Stimulated activated CD8-positive, alpha-beta memory T cell treated with anti-CD3 and anti-CD28 coated beads, Interleukin-7, amount 100 ng/mL, for 48 hours (primary cell): ENCODE data around the gene FAM107B.
"Not testable (repeated sequence)": the region's sequence is repeated elsewhere in the genome, so short reads cannot be mapped to it uniquely, and the experiment has no call there.

Experiments used
- DNase-seq, 2 donors: peaks; one replicate each; pipeline ENCODE4 v3.0.0-alpha.2; 2020; ENCODE audit warnings: low read depth in 1 of 2; ENCODE audit errors: extremely low read depth in 1 of 2

FAM107B gene

DNA sequence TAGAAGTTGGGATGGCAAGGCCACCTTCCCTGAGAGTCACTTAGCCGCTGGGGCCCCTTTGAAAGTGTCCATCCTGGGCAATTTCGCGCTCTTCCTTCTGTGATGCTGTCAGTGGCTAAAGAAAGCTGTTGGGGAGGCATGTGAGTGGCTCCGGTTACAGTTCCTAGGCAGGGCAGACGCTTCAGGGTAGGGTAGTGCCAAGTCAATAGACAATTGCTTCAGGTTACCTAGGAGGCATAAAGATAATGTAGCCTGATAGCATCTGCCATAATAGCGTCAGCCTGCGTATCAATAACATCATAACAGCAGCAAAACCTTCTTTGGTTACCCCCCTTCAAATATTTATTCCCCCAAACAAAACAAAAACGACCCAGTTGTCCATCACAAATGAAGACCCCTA lies at the start of gene FAM107B:
TSS of gene FAM107B (minus strand) at position 101 of the 400 bp plus-strand sequence. CDS start 234 bp downstream, outside the sequence.
- DNase-seq, result no peak

- DNase-seq, result no peak
Observed at GRCh38 chr10:14823966-14824365, 49.3 kb upstream of the FAM107B start.

DNA sequence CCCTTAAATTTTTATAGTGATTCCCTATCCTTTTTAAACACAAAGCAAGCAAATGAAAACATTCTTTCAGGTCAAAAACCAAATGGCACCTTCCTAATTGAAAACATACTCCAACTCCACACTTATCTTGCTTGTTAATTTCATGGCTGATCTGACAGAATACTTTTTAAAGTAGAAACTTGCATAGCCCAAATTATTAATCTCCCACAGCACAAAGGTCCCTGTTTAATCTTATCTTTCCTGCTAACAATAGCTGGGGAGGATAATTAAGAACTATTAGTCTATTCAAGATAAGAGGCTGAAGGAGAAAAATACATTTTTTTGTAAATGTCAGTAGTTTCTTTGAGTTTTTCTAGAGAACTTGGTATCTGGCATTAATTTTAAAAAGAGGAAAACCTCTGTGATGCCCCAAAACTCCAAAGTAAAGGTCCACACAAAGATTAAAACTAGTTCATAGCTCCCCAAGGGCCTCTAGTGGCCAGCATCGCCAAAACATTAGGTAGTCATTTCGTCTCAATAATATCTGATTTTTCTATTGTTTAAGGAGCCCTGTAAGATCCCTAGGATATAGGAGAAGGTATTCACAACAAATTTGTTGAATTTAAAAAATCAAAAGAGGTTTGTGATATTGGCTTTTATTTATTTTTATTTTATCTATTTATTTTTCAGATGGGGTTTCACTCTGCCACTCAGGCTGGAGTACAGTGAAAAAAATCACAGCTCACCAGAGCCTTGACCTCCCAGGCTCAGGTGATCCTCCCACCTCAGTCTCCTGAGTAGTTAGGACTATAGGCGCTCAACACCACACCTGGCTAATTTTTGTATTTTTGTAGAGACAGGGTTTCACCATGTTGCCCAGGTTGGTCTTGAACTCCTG lies 48.4 kb upstream of the FAM107B start:
- no peak for DNase-seq

GRCh38 chr10:14821635-14822375 lies 47.1 kb upstream of the FAM107B start:
- DNase-seq, result no peak

DNA sequence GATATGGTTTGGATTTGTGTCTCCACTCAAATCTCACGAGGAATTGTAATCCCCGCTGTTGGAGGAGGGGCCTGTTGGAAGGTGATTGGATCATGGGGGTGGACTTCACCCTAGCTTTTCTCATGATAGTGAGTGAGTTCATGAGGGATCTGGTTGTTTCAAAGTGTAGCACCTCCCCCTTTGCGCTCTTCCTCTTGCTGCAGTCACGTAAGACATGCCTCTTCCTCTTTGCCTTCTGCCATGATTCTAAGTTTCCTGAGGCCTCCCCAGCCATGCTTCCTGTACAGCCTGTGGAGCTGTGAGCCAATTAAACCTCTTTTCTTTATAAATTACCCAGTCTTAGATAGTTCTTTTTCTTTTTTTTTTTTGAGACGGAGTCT lies 46.1 kb upstream of the FAM107B start:
- DNase-seq, result no peak

DNA sequence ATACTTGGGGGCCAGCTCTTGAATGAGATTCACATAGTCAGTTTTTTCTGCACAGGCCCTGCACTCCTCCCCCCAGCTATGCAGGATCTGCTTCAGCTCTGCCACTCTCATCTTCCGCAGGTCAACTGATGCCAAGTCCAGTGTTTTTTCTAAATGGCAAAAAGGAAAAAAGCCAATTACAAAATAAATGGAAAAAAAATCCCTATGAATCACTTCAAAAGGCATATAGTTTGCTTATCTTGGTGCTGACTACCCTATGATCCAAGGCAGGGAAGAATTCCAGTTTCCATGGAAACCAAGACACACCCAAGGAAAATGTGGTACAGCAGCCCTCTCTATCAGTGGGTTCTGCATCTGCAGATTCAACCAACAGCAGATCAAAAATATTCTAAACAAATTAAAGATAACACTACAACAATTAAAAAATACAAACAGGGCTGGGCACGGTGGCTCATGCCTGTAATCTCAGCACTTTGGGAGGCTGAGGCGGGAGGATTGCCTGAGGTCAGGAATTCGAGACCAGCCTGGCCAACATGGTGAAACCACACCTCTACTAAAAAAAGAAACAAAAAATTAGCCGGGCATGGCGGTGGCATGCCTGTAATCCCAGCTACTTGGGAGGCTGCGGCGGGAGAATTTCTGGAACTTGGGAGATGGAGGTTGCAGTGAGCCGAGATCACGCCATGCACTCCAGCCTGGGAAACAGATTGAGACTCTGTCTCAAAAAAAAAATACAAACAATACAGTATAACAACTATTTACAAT lies 45.5 kb upstream of the FAM107B start:
- no peak for DNase-seq

DNA sequence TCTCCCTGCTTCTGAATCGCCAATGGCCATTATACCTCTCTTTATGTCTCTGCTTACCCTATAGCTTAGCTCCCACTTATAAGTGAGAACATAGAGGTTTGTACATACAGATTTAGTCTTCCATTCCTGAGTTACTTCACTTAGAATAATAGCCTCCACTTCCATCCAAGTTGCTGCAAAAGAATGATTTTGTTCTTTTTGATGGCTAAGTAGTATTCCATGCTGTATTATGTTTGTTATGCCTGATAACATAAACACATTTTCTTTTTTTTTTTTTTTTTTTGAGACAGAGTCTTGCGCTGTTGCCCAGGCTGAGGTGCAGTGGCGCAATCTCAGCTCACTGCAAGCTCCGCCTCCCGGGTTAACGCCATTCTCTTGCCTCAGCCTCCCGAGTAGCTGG lies 42.0 kb upstream of the FAM107B start:
- not testable (repeated sequence) for DNase-seq

DNA sequence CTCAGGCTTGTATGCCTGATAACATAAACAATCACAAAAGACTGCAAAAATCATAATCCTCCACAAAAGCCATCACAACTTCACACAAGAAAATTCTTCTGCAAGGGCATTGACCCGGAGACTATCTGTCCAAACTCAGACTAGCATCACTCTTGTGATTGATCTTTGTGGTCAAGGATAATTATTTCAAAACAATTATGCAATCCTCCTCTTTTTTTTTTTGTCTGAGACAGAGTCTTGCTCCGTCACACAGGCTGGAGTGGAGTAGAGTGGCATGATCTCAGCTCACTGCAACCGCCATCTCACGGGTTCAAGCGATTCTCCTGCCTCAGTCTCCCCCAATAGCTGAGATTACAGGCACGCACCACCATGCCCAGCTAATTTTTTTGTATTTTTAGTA lies 41.0 kb upstream of the FAM107B start:
- no peak for DNase-seq

DNA sequence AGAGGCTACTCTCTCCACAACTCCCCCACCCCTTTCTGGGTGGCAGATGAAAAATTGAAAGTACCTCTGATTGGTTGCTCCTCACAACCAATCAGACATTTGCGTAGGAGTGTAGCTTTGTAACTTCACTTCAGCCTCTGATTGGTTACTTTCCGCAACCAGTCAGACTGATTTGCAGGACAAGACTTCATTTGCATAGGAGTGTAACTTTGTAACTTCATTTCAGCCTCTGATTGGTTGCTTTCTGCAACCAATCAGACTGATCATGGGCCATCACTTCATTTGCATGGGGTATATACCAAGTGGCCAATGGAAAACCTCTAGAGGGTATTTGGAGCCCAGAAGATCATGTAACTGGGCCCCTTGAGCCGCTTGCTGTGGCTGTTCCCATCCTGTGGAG lies 37.6 kb upstream of the FAM107B start:
- DNase-seq, result no peak

GRCh38 chr10:14810969-14811953 lies 36.6 kb upstream of the FAM107B start:
- no peak for DNase-seq

GRCh38 chr10:14806318-14806717 lies 31.6 kb upstream of the FAM107B start:
- no peak for DNase-seq

DNA sequence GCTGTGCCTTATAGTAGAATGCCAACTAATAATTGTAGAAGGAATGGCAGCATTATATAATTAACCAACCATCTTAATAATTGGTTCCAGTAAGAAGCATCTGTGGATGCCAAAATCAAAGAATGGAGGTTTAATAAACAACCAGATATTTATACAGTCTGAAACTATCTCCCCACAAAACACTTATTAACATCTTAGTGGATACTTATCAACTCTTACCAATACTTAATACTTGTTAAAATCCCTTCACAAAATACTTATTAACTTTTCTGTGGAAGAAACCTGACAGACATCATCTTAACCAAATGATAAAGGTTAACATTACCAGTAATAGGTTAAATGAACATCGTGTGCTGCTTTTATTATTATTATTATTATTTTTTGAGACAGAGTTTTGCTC lies 29.1 kb upstream of the FAM107B start:
- DNase-seq, result no peak

GRCh38 chr10:14801723-14802122 lies 27.0 kb upstream of the FAM107B start:
- DNase-seq, result no peak

- DNase-seq, result no peak
Observed at GRCh38 chr10:14800397-14800796, 25.7 kb upstream of the FAM107B start.

DNA sequence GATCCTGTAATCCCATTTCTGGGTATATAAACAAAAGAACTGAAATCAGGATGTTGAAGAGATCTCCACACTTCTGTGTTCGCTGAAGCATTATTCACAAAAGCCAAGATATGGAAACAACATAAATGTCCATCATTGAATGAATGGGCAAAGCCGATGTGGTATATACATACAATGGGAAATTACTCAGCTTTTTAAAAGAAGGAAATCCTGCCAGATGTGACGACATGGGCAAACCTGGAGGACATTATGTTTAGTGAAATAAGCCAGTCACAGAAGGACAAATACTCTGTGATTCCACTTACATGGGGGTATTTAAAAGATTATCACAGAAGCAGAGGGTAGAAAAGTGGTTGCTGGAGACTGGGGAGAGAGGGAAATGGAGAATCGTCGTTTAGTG lies 23.9 kb upstream of the FAM107B start:
- no peak for DNase-seq

GRCh38 chr10:14787938-14788337 lies 13.2 kb upstream of the FAM107B start:
- DNase-seq, result no peak

- no peak for DNase-seq
Observed at GRCh38 chr10:14784459-14785055, 9.9 kb upstream of the FAM107B start.

DNA sequence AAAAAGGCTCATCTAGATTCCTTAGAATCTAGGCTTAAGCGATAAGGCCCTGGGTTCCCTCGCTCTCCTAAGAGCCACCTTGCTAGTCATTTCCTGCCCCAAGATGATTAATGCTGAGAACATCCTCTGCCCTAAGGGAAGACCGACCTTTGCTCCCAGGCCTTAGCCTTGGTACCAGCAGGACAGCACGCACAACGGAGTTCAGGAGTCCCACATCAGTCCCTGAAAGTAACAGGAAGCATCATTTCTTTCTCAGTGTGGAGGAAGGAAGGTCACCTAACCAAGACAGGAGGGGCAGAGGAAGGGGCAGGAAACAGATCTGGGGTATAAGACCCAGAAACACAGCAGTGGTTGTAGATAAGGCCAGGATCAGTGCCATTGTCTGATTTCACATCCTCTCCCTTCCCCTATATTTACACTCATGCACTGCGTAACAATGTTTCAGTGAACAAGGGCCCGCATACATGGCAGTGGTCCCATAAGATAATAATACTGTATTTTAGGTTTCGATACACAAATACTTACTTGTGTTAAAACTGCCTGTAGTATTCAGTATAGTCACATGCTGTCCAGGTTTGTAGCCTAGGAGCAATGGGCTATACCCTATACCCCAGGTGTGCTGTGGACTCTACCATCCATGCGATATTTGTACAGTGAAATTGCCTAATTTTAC lies 8.1 kb upstream of the FAM107B start:
- DNase-seq, result peak in 1 of 2 donors; percentile 9

GRCh38 chr10:14781763-14782162 lies 7.1 kb upstream of the FAM107B start:
- no peak for DNase-seq
